HG03095 (cell line): Measurements from ENCODE around the gene RIC3.
A peak's percentile ranks its signal among the peaks of the same experiment; 100 is the strongest.

Source experiments
- ATAC-seq: cut with Tn5 transposase; IDR thresholded peaks from one replicate; pipeline ENCODE4 v1.9.1; 2021; ENCODE audit warnings: moderate library complexity; ENCODE audit not compliant: unreplicated experiment

Gene RIC3, protein sequence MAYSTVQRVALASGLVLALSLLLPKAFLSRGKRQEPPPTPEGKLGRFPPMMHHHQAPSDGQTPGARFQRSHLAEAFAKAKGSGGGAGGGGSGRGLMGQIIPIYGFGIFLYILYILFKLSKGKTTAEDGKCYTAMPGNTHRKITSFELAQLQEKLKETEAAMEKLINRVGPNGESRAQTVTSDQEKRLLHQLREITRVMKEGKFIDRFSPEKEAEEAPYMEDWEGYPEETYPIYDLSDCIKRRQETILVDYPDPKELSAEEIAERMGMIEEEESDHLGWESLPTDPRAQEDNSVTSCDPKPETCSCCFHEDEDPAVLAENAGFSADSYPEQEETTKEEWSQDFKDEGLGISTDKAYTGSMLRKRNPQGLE

DNA sequence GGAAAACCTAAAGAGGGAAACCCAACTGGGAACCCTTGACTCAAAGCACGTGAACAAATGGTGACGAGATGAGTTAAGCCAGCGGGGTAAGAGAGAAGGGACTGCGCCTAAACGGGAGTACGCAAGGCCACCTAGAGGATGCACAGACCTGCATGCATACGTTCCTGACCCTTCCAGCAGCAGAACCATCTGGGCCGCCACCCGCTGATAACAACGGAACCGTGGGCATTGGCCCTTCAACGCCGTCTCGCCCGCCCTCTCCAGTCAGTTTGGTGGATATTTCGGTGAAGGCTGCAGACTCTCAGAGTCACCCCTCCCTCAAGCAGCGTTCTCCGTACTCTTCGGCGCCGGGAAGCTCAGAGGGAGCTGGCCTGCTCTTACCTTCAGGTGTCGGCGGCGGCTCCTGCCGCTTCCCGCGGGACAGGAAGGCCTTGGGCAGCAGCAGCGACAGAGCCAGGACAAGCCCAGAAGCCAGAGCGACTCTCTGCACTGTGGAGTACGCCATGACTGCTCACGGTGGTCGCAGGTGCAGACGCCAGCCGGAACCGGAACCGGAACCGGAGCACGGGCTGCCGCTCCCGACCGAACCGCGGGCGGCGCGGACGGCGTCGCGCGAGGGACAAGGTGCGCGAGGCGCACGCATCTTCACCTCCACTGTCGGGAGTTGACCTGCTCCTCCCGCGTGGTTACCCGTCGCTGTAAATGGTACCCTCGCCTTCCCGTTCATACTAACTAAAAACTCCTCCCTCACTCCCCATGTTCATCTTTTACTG, at the start of gene RIC3:
RIC3 (minus strand) TSS at position 541 of the 773 bp plus-strand sequence; CDS start at position 505, 36 bp downstream.
- no peak for ATAC-seq

DNA sequence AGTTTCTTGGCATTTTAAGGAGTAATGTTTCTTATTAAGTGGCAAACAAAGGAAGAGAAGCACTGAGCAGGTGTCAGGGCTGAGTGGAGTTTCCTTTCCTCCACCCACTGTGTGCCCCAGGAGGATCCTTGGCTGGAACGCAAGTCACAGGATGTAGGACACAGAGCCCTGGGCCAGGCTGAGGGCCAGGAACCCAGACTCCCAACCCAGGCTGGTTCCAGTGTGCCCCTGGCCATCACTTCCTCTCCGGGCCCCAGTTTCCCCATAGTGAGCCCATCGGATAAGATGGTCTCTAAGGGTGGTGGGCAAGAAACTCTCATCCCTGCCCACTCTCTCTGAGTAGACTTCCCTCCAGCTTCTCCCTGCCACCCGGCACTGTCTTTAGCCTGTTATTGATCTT, 49.6 kb upstream of the RIC3 start:
- ATAC-seq: no peak

DNA sequence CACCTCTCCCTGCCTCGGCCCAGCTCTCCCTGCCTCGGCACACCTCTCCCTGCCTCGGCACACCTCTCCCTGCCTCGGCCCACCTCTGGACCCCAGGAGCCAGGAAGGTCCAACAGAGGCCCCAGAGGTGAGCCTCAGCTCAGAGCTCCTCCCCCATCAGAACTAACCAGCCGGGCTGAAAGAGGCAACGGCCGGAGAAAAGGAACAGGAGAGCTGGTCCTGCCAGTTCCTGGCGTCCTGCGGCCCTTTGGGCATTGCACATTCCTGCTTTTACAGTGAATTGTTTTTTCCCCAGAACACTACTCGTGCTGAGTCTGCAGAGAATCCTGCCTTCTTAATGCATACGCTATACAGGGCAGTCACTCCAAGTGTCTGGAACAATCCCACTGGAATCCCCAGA, 49.1 kb upstream of the RIC3 start:
- no peak for ATAC-seq

DNA sequence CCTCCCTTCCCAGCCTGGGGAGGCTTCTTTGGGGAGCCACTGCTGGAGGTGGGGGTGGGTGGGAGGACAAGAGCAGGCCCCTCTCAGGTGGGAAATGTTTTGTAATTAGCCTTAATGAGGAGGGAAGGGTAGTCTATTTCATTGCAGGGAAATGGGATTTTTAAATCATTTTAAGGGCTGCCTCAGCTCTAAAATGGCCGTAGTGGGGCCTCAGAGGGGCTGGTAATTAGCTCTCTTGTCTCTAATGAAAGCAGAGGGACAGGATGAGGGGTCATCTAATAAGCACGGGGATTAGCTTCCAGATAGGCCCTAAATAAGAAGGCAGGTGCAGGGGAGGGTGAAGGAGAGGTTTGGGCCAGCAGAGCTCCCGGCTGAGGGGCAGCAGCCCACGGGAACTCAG, 48.3 kb upstream of the RIC3 start:
- no peak for ATAC-seq

DNA sequence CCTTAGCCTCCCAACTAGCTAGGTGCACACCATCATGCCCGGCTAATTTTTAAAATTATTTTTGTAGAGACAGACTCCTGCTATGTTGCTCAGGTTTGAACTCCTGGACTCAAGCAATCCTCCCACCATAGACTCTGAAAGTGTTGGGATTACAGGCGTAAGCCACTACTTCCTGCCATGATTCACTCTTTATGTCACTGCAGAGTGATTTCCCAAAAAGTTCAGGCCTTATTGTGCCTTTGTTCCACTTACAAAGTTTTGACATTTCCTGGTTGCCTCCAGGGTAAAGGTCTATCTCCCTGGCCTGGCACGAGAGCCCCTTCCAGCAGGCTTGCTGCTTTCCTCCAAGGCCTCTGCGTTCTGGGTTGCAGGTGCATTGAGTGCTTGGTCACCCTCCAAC, 44.6 kb upstream of the RIC3 start:
- ATAC-seq: no peak

DNA sequence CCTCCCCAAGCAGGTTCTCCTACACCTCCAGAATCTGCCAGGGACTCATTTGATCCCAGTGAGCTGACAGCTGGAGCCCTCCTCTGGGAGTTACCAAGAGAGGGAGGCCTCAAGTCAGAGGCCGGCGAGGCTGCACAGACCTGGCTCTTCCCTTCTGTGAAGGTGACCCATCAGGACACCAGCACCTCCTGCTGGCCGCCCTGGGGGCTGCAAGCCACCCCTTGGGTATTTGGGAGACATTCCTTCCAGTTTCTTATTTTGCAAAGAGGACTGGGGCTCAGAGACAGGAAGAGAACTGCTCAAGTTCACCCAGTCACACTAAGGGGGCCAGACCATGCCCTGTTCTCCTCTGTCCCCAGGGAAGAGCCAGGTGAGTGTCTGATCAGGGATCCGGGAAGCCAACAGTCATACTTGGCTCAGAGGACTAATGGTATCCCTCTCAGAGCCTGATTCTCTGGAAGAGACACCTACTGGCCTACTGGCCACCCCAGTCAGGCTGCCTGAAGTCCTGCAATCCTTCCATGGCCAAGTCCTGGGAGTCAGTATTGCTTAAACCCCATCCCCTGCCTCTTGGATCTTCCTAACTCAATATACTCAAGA, 40.5 kb upstream of the RIC3 start:
- ATAC-seq: no peak

DNA sequence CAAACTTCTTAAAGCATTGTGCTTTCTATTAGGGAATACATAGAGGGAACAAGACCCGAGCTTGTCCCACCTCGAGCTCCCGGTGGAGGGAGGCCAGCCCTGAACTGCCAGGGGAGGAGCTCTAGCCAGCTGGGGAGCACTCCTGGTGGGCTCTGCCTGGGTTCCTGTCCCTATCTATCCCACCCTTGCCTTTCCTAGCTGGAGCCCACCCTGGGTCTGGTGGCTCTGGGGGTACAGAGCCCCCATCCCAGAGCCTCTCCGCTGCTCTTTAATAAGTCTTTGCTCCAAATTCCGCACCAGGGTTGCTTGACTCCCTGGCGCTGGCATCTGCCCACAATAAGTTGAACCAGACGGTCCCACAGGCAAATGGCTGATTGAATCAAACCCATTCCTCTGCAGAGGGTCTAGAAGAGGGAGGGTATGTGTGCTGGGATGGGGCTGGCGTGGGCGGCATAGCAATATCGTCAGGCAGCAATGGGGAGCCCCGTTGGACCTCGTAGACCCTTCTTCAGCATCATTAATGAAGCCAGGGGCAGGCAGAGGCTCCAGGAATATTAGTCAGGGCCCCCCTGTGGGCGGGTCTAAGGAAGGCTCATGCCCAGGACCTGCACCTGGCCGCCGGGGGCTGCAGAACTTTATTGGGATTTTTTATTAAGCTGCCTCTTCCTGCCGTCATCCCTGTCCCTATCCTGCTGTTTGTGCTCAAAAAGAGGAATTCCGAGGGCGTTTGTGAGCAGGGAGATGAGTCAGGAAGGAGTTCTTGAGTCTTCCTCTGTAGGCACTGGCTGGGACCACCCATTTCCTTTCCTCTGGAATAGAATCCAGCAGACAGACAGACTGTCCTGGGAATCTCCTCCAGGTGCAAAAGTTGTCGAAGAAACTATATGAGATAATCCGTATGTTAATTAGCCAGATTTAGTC, 38.5 kb upstream of the RIC3 start:
- no peak for ATAC-seq

DNA sequence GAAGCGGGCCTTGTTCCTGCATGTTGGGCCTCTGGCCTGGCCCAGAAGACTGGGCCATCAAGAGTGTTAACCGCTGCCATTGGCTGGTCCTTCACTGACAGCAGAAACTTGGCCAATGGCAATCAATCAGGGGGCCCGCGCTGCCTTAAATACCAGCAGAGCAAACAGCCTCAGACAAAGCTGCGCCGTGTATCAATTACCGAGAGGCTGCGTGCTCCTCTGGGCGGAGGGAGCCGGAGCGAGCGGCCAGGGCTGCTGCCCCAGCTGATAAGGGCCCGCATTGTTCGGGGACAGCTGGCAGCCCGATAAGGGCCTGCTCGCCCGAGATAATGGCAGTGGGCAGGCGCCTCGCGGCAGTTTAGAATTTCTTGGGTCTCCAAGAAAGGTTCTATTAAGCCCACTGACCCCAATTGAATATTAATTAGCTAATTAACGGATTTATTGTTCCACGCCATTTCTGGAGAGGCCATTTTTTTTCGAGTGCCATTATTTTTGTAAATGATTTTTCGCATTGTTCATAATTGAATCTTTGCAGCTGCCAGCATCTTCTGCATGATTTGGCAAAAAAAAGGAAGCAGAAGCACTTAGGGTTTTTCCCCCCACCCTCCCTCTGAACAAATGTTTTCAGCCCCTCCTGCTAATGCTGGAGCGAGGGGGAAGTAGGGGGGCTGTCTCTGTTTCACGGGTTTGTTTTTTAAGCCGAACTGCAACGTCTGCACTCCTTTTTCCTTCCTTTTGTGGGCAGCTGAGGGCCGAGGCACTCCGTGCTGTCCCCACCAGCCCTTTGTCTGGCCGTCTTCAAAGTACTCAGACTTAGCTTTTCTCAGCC, 37.6 kb upstream of the RIC3 start:
- ATAC-seq: no peak

DNA sequence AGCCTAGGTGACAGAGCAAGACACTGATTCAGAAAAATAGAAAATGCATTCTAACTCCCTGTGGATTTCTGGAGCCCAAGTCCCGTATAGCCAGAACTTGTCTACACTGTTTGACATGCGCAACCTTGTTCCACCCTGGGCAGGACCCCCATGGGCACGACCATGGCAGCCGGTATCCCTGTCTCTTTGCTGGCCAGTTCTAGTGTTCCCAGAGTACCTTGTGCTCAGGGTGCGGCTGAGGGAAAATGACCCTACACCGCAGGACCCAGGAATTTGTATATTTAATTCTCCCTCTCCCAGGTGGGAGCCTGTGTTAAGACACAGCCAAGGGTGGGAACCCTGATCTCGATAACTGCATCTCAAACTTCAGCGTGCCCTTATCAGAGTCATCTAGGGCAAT, 36.7 kb upstream of the RIC3 start:
- no peak for ATAC-seq

DNA sequence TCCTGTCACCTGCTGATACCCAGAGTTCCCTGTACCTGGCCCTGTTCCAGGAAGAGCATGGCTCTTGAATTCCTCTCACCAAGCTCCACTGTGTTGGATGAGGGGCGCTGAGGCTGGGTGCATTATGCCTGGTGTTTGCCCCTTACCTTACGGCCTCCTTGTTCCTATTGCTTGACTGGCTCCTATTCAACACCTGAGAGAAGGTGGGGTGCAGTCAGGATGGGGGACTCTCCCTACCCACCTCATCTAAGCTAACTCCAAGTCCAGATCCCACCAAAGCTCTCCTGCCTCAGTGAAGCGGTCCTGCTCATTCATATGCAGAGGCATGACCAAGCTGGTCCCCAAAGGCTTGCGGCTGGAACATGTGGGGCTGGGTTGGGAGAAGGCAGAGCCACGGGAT, 35.8 kb upstream of the RIC3 start:
- ATAC-seq: no peak

DNA sequence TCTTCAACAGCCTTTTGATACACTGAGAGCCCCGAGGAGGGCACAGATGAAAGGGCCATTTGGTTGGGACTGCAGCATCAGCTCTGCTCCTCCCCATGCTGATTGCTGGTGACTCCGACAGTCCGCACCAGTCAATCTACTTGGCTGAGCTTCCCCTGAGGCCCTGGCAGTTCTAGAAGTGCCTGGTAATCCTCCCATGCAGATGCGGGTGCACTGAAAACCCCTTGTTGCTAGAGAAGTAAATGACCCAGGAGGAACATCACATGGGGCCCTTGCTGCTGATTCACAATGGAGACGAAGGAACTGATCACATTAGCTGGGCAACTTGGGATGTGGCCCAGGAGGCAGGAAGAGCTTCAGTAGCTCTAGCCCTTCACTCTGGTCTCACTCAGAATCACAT, 35.2 kb upstream of the RIC3 start:
- ATAC-seq: no peak

DNA sequence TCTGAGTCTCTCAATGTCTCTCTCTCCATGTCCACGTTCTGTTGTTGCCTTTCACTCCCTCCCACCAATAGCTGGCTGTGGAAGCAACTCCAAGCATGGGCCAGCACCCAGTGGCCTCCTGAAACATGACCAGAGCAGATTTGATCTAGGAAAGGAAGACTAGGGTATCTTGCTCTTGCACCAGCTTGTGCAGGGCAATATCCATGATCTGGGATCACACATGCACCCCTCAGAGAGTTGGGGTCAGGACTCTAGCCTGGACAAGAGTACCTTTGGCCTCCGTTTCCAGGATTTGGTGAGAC, 34.5 kb upstream of the RIC3 start:
- ATAC-seq: no peak

DNA sequence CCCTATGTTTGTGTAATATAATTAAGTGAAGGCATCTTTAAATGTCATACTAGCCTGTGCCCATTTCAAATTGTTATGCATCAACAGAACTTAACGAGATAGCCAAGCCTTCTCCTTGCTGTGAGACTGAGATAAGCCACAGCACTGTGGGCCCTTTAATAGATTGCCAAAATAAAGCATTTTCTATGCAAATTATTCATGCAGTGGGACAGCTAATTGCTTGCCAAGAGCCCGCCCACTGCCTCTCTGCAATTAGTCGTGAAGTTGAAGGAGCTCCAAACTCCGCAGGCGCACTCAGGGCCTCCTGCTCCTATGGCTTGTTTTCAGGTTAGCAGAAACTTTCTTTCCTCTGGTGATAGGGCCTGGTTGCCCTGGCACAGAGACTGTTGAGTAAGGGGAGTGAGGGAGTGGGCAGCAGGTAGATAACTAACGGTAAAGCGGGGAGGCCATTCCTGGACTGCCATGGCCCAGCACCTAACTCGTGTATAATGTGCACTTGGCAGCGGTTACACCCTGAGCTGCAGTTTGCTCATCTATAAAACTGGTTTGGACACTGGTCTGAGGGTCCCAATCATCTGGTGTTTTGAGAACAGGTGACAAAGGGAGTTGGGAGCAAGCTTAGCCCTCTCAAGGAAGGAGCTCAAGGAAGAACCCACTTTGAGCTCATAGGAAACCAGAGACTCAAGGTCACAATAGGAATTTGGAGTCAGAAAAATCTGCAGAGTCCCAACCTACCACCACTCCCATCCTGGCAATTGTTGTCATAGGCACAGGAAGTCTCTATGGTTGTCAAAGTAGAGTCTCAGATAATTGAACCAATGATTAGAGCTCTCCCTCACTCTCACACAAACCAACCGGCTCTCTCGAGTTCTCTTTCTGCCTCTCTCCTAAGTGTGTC, 33.9 kb upstream of the RIC3 start:
- no peak for ATAC-seq

DNA sequence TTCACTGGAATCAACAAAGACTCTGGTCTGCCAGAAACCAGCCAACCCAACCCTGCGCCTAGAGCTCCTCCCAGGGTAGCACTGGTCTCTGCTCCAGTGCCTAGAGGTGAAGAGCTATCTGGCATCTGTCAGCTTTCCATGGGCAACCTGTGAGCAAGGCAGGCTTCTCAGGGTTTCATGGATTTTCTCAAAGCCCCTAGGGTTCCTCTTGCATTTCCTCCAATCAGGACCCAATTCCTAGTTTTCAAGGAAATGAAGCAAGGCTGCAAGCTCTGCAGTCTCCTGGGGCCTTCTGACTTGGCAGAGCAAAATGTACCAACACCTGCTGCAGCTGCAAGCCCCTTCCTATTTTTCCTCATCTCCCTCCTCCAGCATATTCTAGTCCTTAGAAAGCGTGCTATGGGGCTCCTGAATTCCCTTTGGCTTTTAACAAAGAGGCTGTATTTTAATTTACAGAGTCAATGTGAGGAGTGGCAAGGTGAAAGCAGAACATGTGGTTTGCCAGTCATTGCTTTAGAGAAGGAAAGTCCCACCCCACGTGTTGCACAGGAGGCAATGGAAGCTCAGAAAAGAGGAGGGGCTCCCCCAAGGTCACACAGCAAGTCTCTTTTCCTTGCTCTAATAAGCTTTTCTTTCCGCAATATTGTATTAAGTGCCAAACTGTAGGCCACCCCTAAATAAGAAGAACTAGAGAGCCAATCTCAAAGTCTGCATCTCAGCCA, 33.0 kb upstream of the RIC3 start:
- ATAC-seq: peak; percentile 80

DNA sequence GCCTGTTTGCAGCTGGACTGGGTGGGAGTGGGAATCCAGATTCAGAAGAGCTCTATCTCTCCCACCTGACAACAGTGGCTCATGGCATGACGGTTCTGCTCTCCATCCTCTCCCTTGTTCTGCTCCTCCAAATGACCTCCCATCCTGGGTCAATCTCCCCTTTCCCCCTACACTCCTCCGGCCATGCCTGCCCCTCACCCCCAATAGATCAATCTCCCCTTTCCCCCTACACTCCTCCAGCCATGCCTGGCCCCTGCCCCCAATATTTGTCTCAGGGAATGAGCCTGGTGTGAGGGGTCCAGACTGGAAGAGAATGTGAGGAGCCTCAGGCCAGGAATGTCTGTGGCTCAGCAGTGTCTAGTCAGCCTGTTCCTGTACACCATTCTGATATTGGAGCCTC, 30.9 kb upstream of the RIC3 start:
- no peak for ATAC-seq

DNA sequence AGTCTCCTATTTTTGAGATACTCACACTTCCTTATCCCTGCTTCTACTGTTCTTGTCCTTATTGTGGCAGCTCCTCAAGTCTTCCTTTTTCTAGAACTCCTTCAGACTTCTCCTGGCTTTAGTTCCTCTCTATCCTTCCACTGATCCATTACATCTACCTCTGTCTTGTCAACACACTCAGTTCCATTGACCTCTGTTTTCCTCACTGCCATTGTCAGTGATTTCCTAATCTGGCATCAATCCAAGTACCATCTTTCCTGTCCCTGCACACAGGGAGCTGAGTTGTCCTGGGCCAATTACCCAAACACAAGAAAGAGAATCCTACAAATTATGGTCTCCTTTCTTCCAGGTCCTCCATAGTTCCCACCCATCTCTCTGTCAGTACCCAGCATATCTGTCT, 27.9 kb upstream of the RIC3 start:
- ATAC-seq: no peak

DNA sequence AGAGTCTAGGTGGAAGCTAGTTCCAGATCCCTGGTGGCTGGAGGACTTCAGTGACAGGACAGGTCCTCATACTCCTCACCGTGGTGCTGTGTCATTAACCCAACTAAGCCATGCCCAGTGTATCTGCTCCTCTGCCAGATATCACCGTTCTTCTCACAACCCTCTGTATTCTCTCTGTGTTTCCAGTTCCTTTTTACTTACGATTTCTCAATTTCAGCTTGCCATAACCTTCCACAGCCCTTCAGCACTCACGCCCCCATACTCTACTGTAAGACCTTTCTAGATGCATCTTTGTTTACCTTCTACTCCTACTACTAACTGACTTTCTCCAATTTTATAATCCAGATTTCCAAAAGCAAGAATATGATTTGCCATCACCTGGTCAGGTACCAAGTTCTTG, 26.1 kb upstream of the RIC3 start:
- no peak for ATAC-seq

DNA sequence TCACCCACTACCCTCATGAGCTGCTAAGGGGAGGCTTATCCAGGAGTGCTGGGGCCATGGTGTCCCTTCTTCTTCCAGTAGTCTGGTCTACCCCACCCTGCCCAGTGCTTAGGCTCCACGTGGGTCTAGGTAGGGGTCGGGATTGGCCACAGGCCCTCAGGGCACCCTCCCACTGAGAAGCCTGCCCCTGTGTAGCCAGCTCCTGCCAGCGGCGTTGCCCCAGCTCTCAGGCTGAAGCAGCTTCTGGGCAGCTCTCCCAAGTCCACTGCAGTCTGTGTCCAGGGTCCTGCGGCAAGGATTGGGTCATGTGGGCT, 24.0 kb upstream of the RIC3 start:
- no peak for ATAC-seq
